GM20000 (cell line): ENCODE data around the gene PKIB.
A peak's percentile ranks its signal among the peaks of the same experiment; 100 is the strongest.
"Not testable (repeated sequence)": the region's sequence is repeated elsewhere in the genome, so short reads cannot be mapped to it uniquely, and the experiment has no call there.

Experiments
- DNase-seq: peaks from one replicate; pipeline ENCODE4 v3.0.0; 2012; ENCODE audit warnings: low spot score
- TF ChIP-seq, protein P1 (sequence below): IDR thresholded peaks from 2 replicates; pipeline ENCODE4 v1.5.1; 2012; ENCODE audit warnings: mild to moderate bottlenecking, control low read depth; ENCODE audit errors: extremely low read depth, missing control alignments

The PKIB gene

DNA sequence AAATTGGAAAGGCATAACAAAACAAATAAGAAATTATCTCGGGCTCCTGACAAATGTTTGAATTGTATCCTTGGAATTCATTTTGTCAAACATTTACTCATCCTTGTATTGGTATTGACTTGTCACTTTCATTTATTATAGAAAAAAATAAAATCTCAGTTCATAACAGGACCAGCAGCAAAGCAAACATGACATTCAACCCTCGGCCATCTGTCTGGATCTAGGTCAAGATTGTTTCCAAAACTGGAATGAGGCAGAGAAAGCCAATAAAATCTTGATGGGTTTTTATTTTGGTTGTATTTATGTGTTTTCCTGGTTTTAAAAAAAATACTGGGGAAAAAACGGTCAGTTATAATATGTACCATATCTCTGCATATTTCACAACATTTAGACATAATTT, 126.4 kb downstream of the PKIB start:
- TF ChIP-seq, protein P1, sequence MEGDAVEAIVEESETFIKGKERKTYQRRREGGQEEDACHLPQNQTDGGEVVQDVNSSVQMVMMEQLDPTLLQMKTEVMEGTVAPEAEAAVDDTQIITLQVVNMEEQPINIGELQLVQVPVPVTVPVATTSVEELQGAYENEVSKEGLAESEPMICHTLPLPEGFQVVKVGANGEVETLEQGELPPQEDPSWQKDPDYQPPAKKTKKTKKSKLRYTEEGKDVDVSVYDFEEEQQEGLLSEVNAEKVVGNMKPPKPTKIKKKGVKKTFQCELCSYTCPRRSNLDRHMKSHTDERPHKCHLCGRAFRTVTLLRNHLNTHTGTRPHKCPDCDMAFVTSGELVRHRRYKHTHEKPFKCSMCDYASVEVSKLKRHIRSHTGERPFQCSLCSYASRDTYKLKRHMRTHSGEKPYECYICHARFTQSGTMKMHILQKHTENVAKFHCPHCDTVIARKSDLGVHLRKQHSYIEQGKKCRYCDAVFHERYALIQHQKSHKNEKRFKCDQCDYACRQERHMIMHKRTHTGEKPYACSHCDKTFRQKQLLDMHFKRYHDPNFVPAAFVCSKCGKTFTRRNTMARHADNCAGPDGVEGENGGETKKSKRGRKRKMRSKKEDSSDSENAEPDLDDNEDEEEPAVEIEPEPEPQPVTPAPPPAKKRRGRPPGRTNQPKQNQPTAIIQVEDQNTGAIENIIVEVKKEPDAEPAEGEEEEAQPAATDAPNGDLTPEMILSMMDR: no peak
- no peak for DNase-seq

DNA sequence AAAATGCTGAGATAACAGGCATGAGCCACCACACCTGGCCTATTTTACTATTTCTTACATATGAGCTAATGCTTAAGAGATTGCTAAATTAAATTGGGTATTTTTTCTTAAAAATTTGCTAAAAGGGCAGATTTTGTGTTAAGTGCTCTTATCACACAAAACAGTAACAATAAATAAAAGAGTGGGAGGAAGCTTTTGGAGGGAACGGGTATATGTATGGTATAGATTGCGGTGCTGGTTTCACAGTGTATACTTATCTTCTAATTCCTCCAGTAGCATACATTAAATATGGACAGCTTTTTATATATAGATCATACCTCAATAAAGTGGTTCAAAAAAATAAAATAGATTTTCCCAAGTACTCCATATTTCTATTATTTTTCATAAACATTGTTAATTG, 129.9 kb downstream of the PKIB start:
- TF ChIP-seq, protein P1: no peak

DNA sequence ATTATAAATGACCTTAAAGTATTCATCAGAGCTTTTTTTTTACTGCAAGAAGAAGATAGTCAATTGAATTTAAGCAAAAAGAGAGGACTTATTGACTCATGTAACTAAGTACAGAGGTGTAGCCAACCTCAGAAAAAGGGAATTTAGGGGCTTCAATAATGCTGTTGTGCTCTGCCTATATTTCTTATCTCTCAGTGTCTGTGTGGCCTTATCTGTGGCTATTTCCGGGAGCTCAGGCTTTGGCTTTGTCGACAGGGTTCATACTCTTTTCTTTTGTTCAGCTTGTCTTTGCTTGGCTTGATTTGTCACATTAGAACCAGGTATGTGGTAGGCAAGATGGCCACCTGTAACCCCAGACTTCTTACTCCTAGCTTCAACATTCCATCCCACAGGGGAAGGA, 130.7 kb downstream of the PKIB start:
- no peak for DNase-seq
- TF ChIP-seq, protein P1: no peak

More for the DNA sequence above, 129.9 kb downstream of the PKIB start:
- no peak for DNase-seq

DNA sequence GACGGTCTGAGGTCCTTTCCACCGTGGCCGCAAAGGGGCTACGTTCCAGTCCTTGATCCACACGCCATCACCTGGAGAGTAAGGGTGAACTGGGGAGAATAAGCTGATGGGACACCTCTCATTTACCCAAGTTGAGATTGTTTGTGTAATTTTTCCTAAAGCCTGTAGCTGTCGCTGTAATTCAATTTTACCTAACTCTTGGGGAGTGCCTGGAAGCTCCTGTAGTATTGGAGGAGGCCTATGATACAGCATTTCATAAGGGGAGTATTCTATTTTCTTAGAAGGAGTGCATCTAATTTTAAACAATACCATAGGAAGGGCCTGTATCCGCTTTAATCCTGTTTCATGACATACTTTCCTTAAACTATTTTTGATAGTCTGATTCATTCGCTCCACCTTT, 134.0 kb downstream of the PKIB start:
- TF ChIP-seq, protein P1: peak; percentile 3
- not testable (repeated sequence) for DNase-seq

DNA sequence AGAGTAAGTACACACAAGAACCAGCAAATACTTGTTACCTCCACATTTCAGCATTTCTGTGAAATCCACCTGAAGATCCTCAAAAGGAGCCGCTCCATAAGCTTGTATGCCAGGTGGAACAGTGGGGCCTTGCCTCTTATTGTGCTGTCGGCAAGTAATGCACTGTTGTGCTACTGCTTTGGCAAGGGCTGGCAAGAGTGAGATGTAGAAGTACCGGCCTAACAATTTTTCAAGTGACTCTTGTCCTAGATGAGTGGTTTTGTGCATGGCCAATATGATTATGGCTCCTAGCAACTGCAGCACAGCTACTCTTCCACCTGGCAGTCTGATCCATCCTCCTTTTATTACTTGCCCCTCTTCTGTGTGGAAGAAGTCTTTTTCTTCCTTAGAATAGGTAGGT, 134.7 kb downstream of the PKIB start:
- DNase-seq: not testable (repeated sequence)

DNA sequence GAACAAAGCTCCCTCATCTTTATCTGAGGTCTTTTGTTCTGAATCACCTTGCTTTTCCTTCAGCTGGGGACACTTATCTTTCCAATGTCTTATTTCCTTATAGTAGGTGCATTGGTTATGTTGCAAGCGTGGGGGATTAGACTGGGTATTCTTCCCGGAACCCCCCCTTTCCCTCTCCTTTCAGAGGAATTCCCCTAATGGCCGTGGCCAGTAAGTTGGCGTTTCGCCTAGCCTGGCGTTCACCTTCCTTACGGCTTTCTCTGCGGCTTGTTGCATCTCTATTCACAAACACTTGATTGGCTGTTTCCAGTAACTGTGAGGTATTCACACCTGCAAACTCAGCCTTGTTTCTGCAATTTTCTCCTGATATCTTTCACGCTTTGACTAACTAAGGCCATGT, 136.5 kb downstream of the PKIB start:
- TF ChIP-seq, protein P1: no peak
- DNase-seq: no peak

DNA sequence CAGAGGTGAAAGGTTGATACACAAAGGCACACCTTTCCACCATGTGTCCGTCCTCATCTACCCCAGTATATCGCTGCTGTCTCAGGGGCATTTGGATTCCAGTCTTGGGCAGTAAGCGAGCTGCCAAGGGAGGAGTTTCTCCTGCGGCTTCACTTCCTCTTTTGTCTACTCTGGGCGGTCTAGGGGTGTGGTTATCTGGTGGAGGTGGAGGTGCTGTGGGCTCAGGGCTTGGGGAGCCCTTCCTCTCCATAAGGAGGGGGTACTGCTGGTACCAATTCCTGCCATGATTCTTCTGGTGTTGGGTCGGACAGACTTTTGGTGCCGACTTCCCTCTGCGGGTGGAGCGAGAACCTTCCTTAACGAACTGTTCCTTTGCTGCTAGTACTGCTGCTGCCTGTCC, 137.4 kb downstream of the PKIB start:
- DNase-seq: no peak
- TF ChIP-seq, protein P1: no peak

DNA sequence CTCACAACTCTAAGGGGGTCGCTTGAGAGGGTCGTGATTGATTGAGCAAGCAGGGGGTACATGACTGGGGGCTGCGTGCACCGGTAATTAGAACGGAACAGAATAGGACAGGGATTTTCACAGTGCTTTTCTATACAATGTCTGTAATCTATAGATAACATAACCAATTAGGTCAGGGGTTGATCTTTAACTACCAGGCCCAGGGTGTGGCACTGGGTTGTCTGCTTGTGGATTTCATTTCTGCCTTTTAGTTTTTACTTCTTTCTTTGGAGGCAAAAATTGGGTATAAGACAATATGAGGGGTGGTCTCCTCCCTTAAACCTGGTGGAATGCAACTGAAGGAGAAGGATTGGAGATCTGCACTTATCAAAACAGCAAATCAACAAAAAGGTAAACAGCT, 138.7 kb downstream of the PKIB start:
- not testable (repeated sequence) for DNase-seq

DNA sequence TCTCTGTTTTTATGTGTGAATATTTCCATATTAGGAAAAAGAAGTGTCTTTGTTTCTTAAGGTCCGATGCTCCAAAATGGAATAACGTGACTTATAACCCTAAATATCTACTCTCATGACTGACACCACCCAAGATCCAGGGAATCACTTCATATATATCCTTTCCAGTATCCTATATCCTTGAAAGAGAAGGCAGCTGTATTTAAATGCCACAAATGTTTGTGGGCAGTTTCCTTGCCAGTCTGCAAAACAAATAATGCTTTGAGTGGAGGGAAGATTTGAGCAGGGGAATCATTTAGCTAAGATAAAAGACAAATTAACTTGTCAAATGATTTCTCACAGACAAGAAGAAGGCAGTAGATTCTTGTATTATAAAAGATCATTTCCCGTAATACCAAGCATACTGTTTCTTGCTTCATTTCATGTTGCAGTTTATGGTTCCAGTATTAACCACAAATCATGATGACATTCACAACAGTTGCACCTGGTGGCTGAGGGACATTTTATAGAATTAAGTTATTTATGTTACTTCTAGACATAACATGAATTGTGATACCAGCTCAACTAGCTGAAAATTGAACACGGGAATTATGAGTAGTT, 139.3 kb downstream of the PKIB start:
- TF ChIP-seq, protein P1: no peak
- no peak for DNase-seq
